ENCODE results near the gene ARL2. TPM values are rescaled to one million over a fixed set of nuclear protein-coding genes. Genes with fewer than 3 reads are reported as not detected.
"Not testable (repeated sequence)": the region's sequence is repeated elsewhere in the genome, so short reads cannot be mapped to it uniquely, and the experiment has no call there.

ARL2 gene
- total RNA-seq, 2 experiments from 2014 or later = 134 to 135 TPM

GRCh38 chr11:65013130-65013887 is 651 bp upstream of the ARL2 start:
- Mint-ChIP-seq H3K4me1 (ENCODE audit: low read depth) (peaks cover 27% of the 10 kb centered on the region), H3K9me3 (no peaks in the 10 kb centered on the region), H3K27me3 (ENCODE audit: low read depth) (no peaks in the 10 kb centered on the region), H3K27ac (peak overlapping the region; percentile 96), H3K4me3 (peak overlapping the region; percentile 85), H3K36me3 (ENCODE audit: low read depth) (peaks cover 9% of the 10 kb centered on the region)
- CTCF ChIA-PET = interaction anchor here (0.6 to 3.8 kb wide), 19 partner anchors 9 to 204 kb away, joined by 3 to 12 read pairs (median 4); partner anchors contain the start of genes TM7SF2, VPS51 and ZNHIT2
- intact Hi-C loops (cut with micrococcal nuclease) = loop anchor here (1.0 to 5.0 kb wide), 10 partner anchors 14 to 317 kb away; partner anchors contain the start of genes CAPN1, CDCA5, POLA2 and PPP2R5B
- DNase-seq = peak; percentile 96

GRCh38 chr11:65014726-65015227 is 817 bp downstream of the ARL2 start:
- H3K36me3 Mint-ChIP-seq (ENCODE audit: low read depth) = peaks cover 9% of the 10 kb centered on the region
- H3K4me1 Mint-ChIP-seq (ENCODE audit: low read depth) = peaks cover 27% of the 10 kb centered on the region
- no peaks in the 10 kb centered on the region for H3K9me3 Mint-ChIP-seq
- peak overlapping the region; percentile 90 for H3K4me3 Mint-ChIP-seq
- DNase-seq = peak; percentile 36
- CTCF ChIA-PET = interaction anchor here (0.6 to 3.8 kb wide), 15 partner anchors 12 to 247 kb away, joined by 3 to 22 read pairs (median 4); partner anchors contain the start of genes POLA2, SAC3D1, SNX15 and TM7SF2
- H3K27me3 Mint-ChIP-seq (ENCODE audit: low read depth) = no peaks in the 10 kb centered on the region
- peak overlapping the region; percentile 95 for H3K27ac Mint-ChIP-seq
- intact Hi-C loops (cut with micrococcal nuclease) = loop anchor here (1.0 to 5.0 kb wide), 6 partner anchors 27 to 248 kb away; partner anchors contain the start of genes ATG2A, POLA2, SAC3D1 and SF1

- Mint-ChIP-seq H3K9me3 (no peaks in the 10 kb centered on the region), H3K4me3 (no peak overlapping the region), H3K4me1 (ENCODE audit: low read depth) (peaks cover 27% of the 10 kb centered on the region), H3K27ac (no peak overlapping the region), H3K27me3 (ENCODE audit: low read depth) (no peaks in the 10 kb centered on the region), H3K36me3 (ENCODE audit: low read depth) (peaks cover 11% of the 10 kb centered on the region)
- intact Hi-C loops (cut with micrococcal nuclease) = no loop called here
- CTCF ChIA-PET = no interaction called here
- no peak for DNase-seq
Observed at GRCh38 chr11:65016705-65017104, 2.7 kb downstream of the ARL2 start.

GRCh38 chr11:65017937-65018336 is 4.0 kb downstream of the ARL2 start:
- H3K36me3 Mint-ChIP-seq (ENCODE audit: low read depth) = peaks cover 11% of the 10 kb centered on the region
- no peak overlapping the region for H3K27ac Mint-ChIP-seq
- CTCF ChIA-PET = no interaction called here
- H3K9me3 Mint-ChIP-seq = no peaks in the 10 kb centered on the region
- DNase-seq = no peak
- intact Hi-C loops (cut with micrococcal nuclease) = no loop called here
- H3K4me3 Mint-ChIP-seq = no peak overlapping the region
- H3K4me1 Mint-ChIP-seq (ENCODE audit: low read depth) = peaks cover 27% of the 10 kb centered on the region
- no peaks in the 10 kb centered on the region for H3K27me3 Mint-ChIP-seq (ENCODE audit: low read depth)

- Mint-ChIP-seq H3K4me1 (ENCODE audit: low read depth) (peaks cover 20% of the 10 kb centered on the region), H3K36me3 (ENCODE audit: low read depth) (peaks cover 11% of the 10 kb centered on the region), H3K27me3 (ENCODE audit: low read depth) (no peaks in the 10 kb centered on the region), H3K4me3 (no peak overlapping the region), H3K27ac (no peak overlapping the region), H3K9me3 (no peaks in the 10 kb centered on the region)
- CTCF ChIA-PET = no interaction called here
- intact Hi-C loops (cut with micrococcal nuclease) = no loop called here
- DNase-seq = no peak
Observed at GRCh38 chr11:65019824-65020223, 5.9 kb downstream of the ARL2 start.

GRCh38 chr11:65021003-65021402 is 7.0 kb downstream of the ARL2 start:
- intact Hi-C loops (cut with micrococcal nuclease) = no loop called here
- H3K36me3 Mint-ChIP-seq (ENCODE audit: low read depth) = peaks cover 11% of the 10 kb centered on the region
- no peak overlapping the region for H3K4me3 Mint-ChIP-seq
- no peaks in the 10 kb centered on the region for H3K9me3 Mint-ChIP-seq
- peaks cover 10% of the 10 kb centered on the region for H3K4me1 Mint-ChIP-seq (ENCODE audit: low read depth)
- no peak for DNase-seq
- no peaks in the 10 kb centered on the region for H3K27me3 Mint-ChIP-seq (ENCODE audit: low read depth)
- CTCF ChIA-PET = no interaction called here
- no peak overlapping the region for H3K27ac Mint-ChIP-seq

- H3K27ac Mint-ChIP-seq = no peak overlapping the region
- H3K27me3 Mint-ChIP-seq (ENCODE audit: low read depth) = no peaks in the 10 kb centered on the region
- H3K9me3 Mint-ChIP-seq = no peaks in the 10 kb centered on the region
- H3K4me1 Mint-ChIP-seq (ENCODE audit: low read depth) = peaks cover 6% of the 10 kb centered on the region
- DNase-seq = no peak
- H3K4me3 Mint-ChIP-seq = no peak overlapping the region
- CTCF ChIA-PET = no interaction called here
- H3K36me3 Mint-ChIP-seq (ENCODE audit: low read depth) = peaks cover 8% of the 10 kb centered on the region
- intact Hi-C loops (cut with micrococcal nuclease) = no loop called here
Observed at GRCh38 chr11:65021509-65021908, 7.5 kb downstream of the ARL2 start.

- H3K9me3 Mint-ChIP-seq; DNase-seq; H3K4me3 Mint-ChIP-seq; H3K27me3 Mint-ChIP-seq (ENCODE audit: low read depth); H3K36me3 Mint-ChIP-seq (ENCODE audit: low read depth); intact Hi-C loops (cut with micrococcal nuclease): not testable (repeated sequence)
- Mint-ChIP-seq H3K4me1 (ENCODE audit: low read depth) (peaks cover 17% of the 10 kb centered on the region), H3K27ac (peak overlapping the region; percentile 2)
- CTCF ChIA-PET = interaction anchor here (0.7 kb wide), 1 partner anchor 70 kb away, joined by 3 read pairs; no protein-coding TSS in a partner anchor
Observed at GRCh38 chr11:65023502-65023901, 9.5 kb downstream of the ARL2 start.

- Mint-ChIP-seq H3K36me3 (ENCODE audit: low read depth) (no peaks in the 10 kb centered on the region), H3K27ac (peak overlapping the region; percentile 82)
- CTCF ChIA-PET = interaction anchor here (0.6 to 2.9 kb wide), 4 partner anchors 12 to 86 kb away, joined by 3 to 22 read pairs (median 4); partner anchors contain the start of gene ARL2
Observed at GRCh38 chr11:65026810-65027209, 12.8 kb downstream of the ARL2 start.

GRCh38 chr11:65027213-65028067 is 13.5 kb downstream of the ARL2 start, which contains the start of gene SNX15:
TSS of gene SNX15 (plus strand) at chr11:65027439. CDS start at chr11:65027538, 99 bp downstream.
- peaks cover 19% of the 10 kb centered on the region for H3K4me1 Mint-ChIP-seq (ENCODE audit: low read depth)
- H3K9me3 Mint-ChIP-seq = no peaks in the 10 kb centered on the region
- intact Hi-C loops (cut with micrococcal nuclease) = loop anchor here (1.0 to 2.0 kb wide), 6 partner anchors 13 to 110 kb away; partner anchors contain the start of genes ATG2A, CDCA5, VPS51 and ZFPL1
- H3K36me3 Mint-ChIP-seq (ENCODE audit: low read depth) = no peaks in the 10 kb centered on the region
- CTCF ChIA-PET = interaction anchor here (0.9 to 2.9 kb wide), 3 partner anchors 12 to 86 kb away, joined by 3 to 22 read pairs (median 4); partner anchors contain the start of gene ARL2
- H3K4me3 Mint-ChIP-seq = peak within 1 kb of the TSS; percentile 79
- peak; percentile 95 for DNase-seq
- peak within 1 kb of the TSS; percentile 82 for H3K27ac Mint-ChIP-seq
- no peaks in the 10 kb centered on the region for H3K27me3 Mint-ChIP-seq (ENCODE audit: low read depth)

More at GRCh38 chr11:65026810-65027209, 12.8 kb downstream of the ARL2 start:
- H3K9me3 Mint-ChIP-seq = no peaks in the 10 kb centered on the region
- intact Hi-C loops (cut with micrococcal nuclease) = loop anchor here (1.0 to 2.0 kb wide), 6 partner anchors 13 to 110 kb away; partner anchors contain the start of genes ATG2A, CDCA5, VPS51 and ZFPL1
- H3K4me1 Mint-ChIP-seq (ENCODE audit: low read depth) = peaks cover 19% of the 10 kb centered on the region
- H3K27me3 Mint-ChIP-seq (ENCODE audit: low read depth) = no peaks in the 10 kb centered on the region
- no peak for DNase-seq
- H3K4me3 Mint-ChIP-seq = peak overlapping the region; percentile 79

- intact Hi-C loops (cut with micrococcal nuclease) = no loop called here
- no peak overlapping the region for H3K27ac Mint-ChIP-seq
- H3K9me3 Mint-ChIP-seq = no peaks in the 10 kb centered on the region
- peaks cover 11% of the 10 kb centered on the region for H3K4me1 Mint-ChIP-seq (ENCODE audit: low read depth)
- H3K27me3 Mint-ChIP-seq (ENCODE audit: low read depth) = no peaks in the 10 kb centered on the region
- no peak for DNase-seq
- H3K4me3 Mint-ChIP-seq = no peak overlapping the region
- H3K36me3 Mint-ChIP-seq (ENCODE audit: low read depth) = no peaks in the 10 kb centered on the region
- CTCF ChIA-PET = no interaction called here
Observed at GRCh38 chr11:65032216-65032615, 18.3 kb downstream of the ARL2 start.

GRCh38 chr11:65034423-65034822 is 20.5 kb downstream of the ARL2 start:
- H3K4me1 Mint-ChIP-seq (ENCODE audit: low read depth) = peaks cover under 1% of the 10 kb centered on the region
- H3K36me3 Mint-ChIP-seq (ENCODE audit: low read depth) = peaks cover 2% of the 10 kb centered on the region
- no peaks in the 10 kb centered on the region for H3K9me3 Mint-ChIP-seq
- no peaks in the 10 kb centered on the region for H3K27me3 Mint-ChIP-seq (ENCODE audit: low read depth)
- DNase-seq = no peak
- H3K4me3 Mint-ChIP-seq = no peak overlapping the region
- no peak overlapping the region for H3K27ac Mint-ChIP-seq
- CTCF ChIA-PET = no interaction called here
- intact Hi-C loops (cut with micrococcal nuclease) = no loop called here

All from activated naive CD4-positive, alpha-beta T cell treated with anti-CD3 and anti-CD28 coated beads for 36 hours (primary cell).